GM12878 (cell line): ENCODE measurements around the gene COA1. TPM values are rescaled to one million over a fixed set of nuclear protein-coding genes. Genes with fewer than 3 reads are reported as not detected.

Source experiments
- ATAC-seq: fragments of 200-7000 bp; cut with Tn5 transposase; 3 replicates; pipeline ENCODE4 v1.9.1; 2020; ENCODE audit warnings: mild to moderate bottlenecking, moderate library complexity
- BruUV-seq: library from RNA; stranded (reverse); fragments of 400-500 nt; replicated peaks from 2 replicates; lab custom pipeline; 2021; lab: Mats Ljungman, UMichigan
- CTCF ChIA-PET: fragments of 300-600 bp; sonication (Branson Sonifier 250); formaldehyde crosslinking; extraction: SDS; loops from one replicate; lab custom pipeline; 2021; ENCODE audit warnings: inconsistent platforms; lab: Yijun Ruan, JAX
- POLR2A ChIA-PET: fragments of 350-600 bp; formaldehyde crosslinking; extraction: SDS; loops from one replicate; lab custom pipeline; 2021; ENCODE audit warnings: inconsistent platforms; lab: Charles Lee
- RAD21 ChIA-PET: fragments of 300-600 bp; sonication (Branson Sonifier 250); formaldehyde crosslinking; loops from one replicate; lab custom pipeline; 2023; ENCODE audit warnings: antibody characterized with exemption; ENCODE audit not compliant: unreplicated experiment; lab: Charles Lee
- SMC1A ChIA-PET: fragments of 300-600 bp; sonication (Branson Sonifier 250); formaldehyde crosslinking; loops from one replicate; lab custom pipeline; 2023; ENCODE audit not compliant: unreplicated experiment, uncharacterized antibody; lab: Charles Lee
- DNase-seq: peaks from one replicate; pipeline ENCODE4 v3.0.0-alpha.2; 2011; ENCODE audit warnings: low read depth, low spot score
- FAIRE-seq: peaks from 3 replicates; lab custom pipeline; 2011; peaks lifted over from hg19 to GRCh38; lab: Jason Lieb, UNC
- H2AFZ ChIP-seq: 2 replicates; pipeline ENCODE4 v1.6.0; 2011; ENCODE audit warnings: low read depth, low read length, control low read depth; ENCODE audit not compliant: control insufficient read depth
- H3K27ac ChIP-seq: 2 replicates; pipeline ENCODE4 v1.5.1; 2011; ENCODE audit warnings: control low read depth; ENCODE audit not compliant: control insufficient read depth, insufficient read depth
- H3K27me3 ChIP-seq, 2 experiments: replicated peaks in 1 of 2; 2 replicates each; pipeline versions ENCODE4 v1.6.0 to v1.6.1; 2011; ENCODE audit warnings: low read length in 1 of 2; ENCODE audit not compliant: control insufficient read depth in 2 of 2, insufficient read depth in 2 of 2
- H3K36me3 ChIP-seq, 2 experiments: 2 replicates each; pipeline ENCODE4 v1.5.1; 2011; ENCODE audit warnings: low read length in 1 of 2; ENCODE audit not compliant: control insufficient read depth in 2 of 2, insufficient read depth in 2 of 2
- H3K4me1 ChIP-seq: 2 replicates; pipeline ENCODE4 v1.6.1; 2011; ENCODE audit warnings: mild to moderate bottlenecking, low read length, moderate library complexity, mixed read lengths; ENCODE audit not compliant: control insufficient read depth, insufficient read depth
- H3K4me2 ChIP-seq: 2 replicates; pipeline ENCODE4 v1.6.0; 2011; ENCODE audit warnings: control low read depth; ENCODE audit not compliant: control insufficient read depth, insufficient read depth
- H3K4me3 ChIP-seq: fragments of 200-600 bp; sonication (generic); 2 replicates; pipeline ENCODE4 v1.5.1; 2016
- H3K79me2 ChIP-seq: 2 replicates; pipeline ENCODE4 v1.6.0; 2011; ENCODE audit warnings: low read length; ENCODE audit not compliant: control insufficient read depth, insufficient read depth
- H3K9ac ChIP-seq: 2 replicates; pipeline ENCODE4 v1.8.0; 2011; ENCODE audit warnings: low read length, control low read depth, mixed read lengths; ENCODE audit not compliant: control insufficient read depth, insufficient read depth
- H3K9me3 ChIP-seq: replicated peaks from 3 replicates; pipeline ENCODE4 v1.5.1; 2011; ENCODE audit warnings: mild to moderate bottlenecking, low read length; ENCODE audit not compliant: control insufficient read depth, insufficient read depth
- H4K20me1 ChIP-seq: 2 replicates; pipeline ENCODE4 v1.6.0; 2011; ENCODE audit not compliant: control insufficient read depth, insufficient read depth
- ASH2L ChIP-seq: fragments of 300-600, 200-600 bp; sonication (generic); IDR thresholded peaks from 2 replicates; pipeline ENCODE4 v1.6.1; 2017; ENCODE audit warnings: low read depth, mild to moderate bottlenecking, borderline replicate concordance
- CBX3 ChIP-seq: fragments of 200-600 bp; sonication (generic); IDR thresholded peaks from 2 replicates; pipeline ENCODE4 v1.6.1; 2016; ENCODE audit warnings: low read depth, borderline replicate concordance
- KLF5 ChIP-seq: fragments of 450-650 bp; IDR thresholded peaks from 2 replicates; pipeline ENCODE4 v1.6.1; 2014; ENCODE audit warnings: mild to moderate bottlenecking; ENCODE audit not compliant: partially characterized antibody
- PAX5 ChIP-seq: IDR thresholded peaks from 2 replicates; pipeline ENCODE4 v1.6.1; 2011; ENCODE audit warnings: low read depth, low read length, borderline replicate concordance
- RAD21 ChIP-seq: IDR thresholded peaks from 2 replicates; pipeline ENCODE4 v1.6.1; 2011; ENCODE audit warnings: mild to moderate bottlenecking, low read depth, low read length, moderate library complexity; ENCODE audit not compliant: insufficient read depth
- RB1 ChIP-seq: fragments of 450-650 bp; formaldehyde crosslinking; IDR thresholded peaks from 2 replicates; pipeline ENCODE4 v1.6.1; 2017; ENCODE audit warnings: mild to moderate bottlenecking, borderline replicate concordance
- RELA ChIP-seq: fragments of 450-650 bp; IDR thresholded peaks from 2 replicates; pipeline ENCODE4 v1.8.0; 2014; ENCODE audit warnings: borderline replicate concordance; ENCODE audit not compliant: partially characterized antibody
- SP1 ChIP-seq: IDR thresholded peaks from one replicate; pipeline ENCODE4 v1.6.1; 2011; ENCODE audit warnings: low read depth, low read length
- TCF3 ChIP-seq: IDR thresholded peaks from 2 replicates; pipeline ENCODE4 v1.6.1; 2012; ENCODE audit warnings: low read depth, mild to moderate bottlenecking, low read length, borderline replicate concordance; ENCODE audit not compliant: insufficient read depth
- WRNIP1 ChIP-seq: IDR thresholded peaks from 2 replicates; pipeline ENCODE4 v1.6.1; 2011; ENCODE audit warnings: low read depth, low read length, improper control_type of control experiment, borderline replicate concordance
- ZNF384 ChIP-seq: IDR thresholded peaks from 2 replicates; pipeline ENCODE4 v1.6.1; 2012; ENCODE audit warnings: low read depth, mild to moderate bottlenecking, low read length, improper control_type of control experiment, borderline replicate concordance
- WGBS: methylation state at CpG from one replicate; pipeline ENCODE4 v1.1.6; 2016; ENCODE audit warnings: low lambda C conversion rate; ENCODE audit not compliant: insufficient replicate concordance, insufficient coverage; ENCODE audit errors: missing lambda C conversion rate; 5-methylcytosine and 5-hydroxymethylcytosine counted together
- in situ Hi-C: fragments of 300-500 bp; cut with MboI; formaldehyde crosslinking; loops from 9 replicates; pipeline ENCODE4 v1.14.3; 2018; ENCODE audit warnings: mixed read lengths
- intact Hi-C: fragments of 100-400 bp; cut with micrococcal nuclease; formaldehyde crosslinking; loops from one replicate; pipeline ENCODE4 v1.14.2; 2022; ENCODE audit not compliant: unreplicated experiment
- polyA plus RNA-seq, 11 experiments: library from polyadenylated mRNA; depleted of rRNA in 4 of 11; unstranded in 6 of 11; stranded (reverse) in 5 of 11; fragments of >200 nt; fragmentation: Nextera tagmentation in 4 of 11; fragmentation: Illumina TruSeq in 1 of 11; extraction: Ambion mirVana in 4 of 11; extraction: Trizol in 1 of 11; gene quantifications; 1 replicate in 1 of 11; 2 replicates in 10 of 11; pipeline versions ENCODE4 v1.2.1 to v1.2.3, GENCODE V29; 2011 to 2016; ENCODE audit warnings: inconsistent platforms in 2 of 11, missing spikeins in 2 of 11, low read depth in 1 of 11
- total RNA-seq, 4 experiments: library from RNA; depleted of rRNA in 3 of 4; stranded (reverse); fragments of >200 nt in 3 of 4; fragmentation: Illumina TruSeq in 1 of 4; extraction: Trizol in 1 of 4; gene quantifications; 2 replicates each; pipeline versions ENCODE4 v1.2.1 to v1.2.3, GENCODE V29; 2013 to 2021

Gene COA1
- total and polyA plus RNA-seq, 10 of the 15 experiments (the other 5 are each of a cell fraction or from before 2014, with no cell fraction given) = 83.1 to 258 (median 111) TPM

- POLR2A ChIA-PET = no interaction called here
- 66% methylated on average over 3 of the region's 3 CpGs for WGBS
- CTCF ChIA-PET = no interaction called here
- RAD21 ChIA-PET = no interaction called here
- H3K27ac ChIP-seq = no peak overlapping the region
- intact Hi-C loops = no loop called here
- FAIRE-seq (no peak), ATAC-seq (no peak)
- no peak overlapping the region for H3K4me3 ChIP-seq
- H3K27me3 ChIP-seq = no peaks in the 10 kb centered on the region
- TF ChIP-seq KLF5 = no peak
- no peak for TF ChIP-seq RELA
- TF ChIP-seq, all 136 proteins: peak for 0
- in situ Hi-C loops = no loop called here
- no TSS peak for BruUV-seq
- no peak overlapping the region for H2AFZ ChIP-seq
- H3K9ac ChIP-seq = no peak overlapping the region
- peaks cover 2% of the 10 kb centered on the region; the same call in 1 of the 3 replicates for H3K9me3 ChIP-seq
- no peak overlapping the region for H3K4me2 ChIP-seq
- peaks cover 3 to 10% of the 10 kb centered on the region in 2 experiments; a peak in 3 of 4 replicates for H3K36me3 ChIP-seq
- peaks cover under 1% of the 10 kb centered on the region; the same call in 1 of the 2 replicates for H3K79me2 ChIP-seq
- SMC1A ChIA-PET = interaction anchor here (1.1 kb wide), 1 partner anchor 13 kb away, joined by 4 read pairs; no protein-coding TSS in a partner anchor
- DNase-seq = no peak
- no peaks in the 10 kb centered on the region for H3K4me1 ChIP-seq
- no peaks in the 10 kb centered on the region for H4K20me1 ChIP-seq
These were observed 42.2 kb upstream of the COA1 start for GRCh38 chr7:43771573-43771972.

GRCh38 chr7:43771128-43771527, 41.8 kb upstream of the COA1 start:
- WGBS = 45% methylated on average over 3 of the region's 3 CpGs
- no peak overlapping the region for H3K4me2 ChIP-seq
- H2AFZ ChIP-seq = no peak overlapping the region
- ChIA-PET CTCF (no interaction called here), POLR2A (no interaction called here), SMC1A (interaction anchor here (1.1 kb wide), 1 partner anchor 14 kb away, joined by 4 read pairs; no protein-coding TSS in a partner anchor), RAD21 (no interaction called here)
- in situ Hi-C loops (no loop called here), intact Hi-C loops (no loop called here)
- no peaks in the 10 kb centered on the region for H4K20me1 ChIP-seq
- H3K36me3 ChIP-seq = peaks cover 3 to 10% of the 10 kb centered on the region in 2 experiments; a peak in 3 of 4 replicates
- H3K9ac ChIP-seq = no peak overlapping the region
- FAIRE-seq = no peak
- ATAC-seq = no peak
- H3K4me1 ChIP-seq = no peaks in the 10 kb centered on the region
- no peak overlapping the region for H3K27ac ChIP-seq
- peaks cover 2% of the 10 kb centered on the region; the same call in 1 of the 3 replicates for H3K9me3 ChIP-seq
- DNase-seq = no peak
- H3K27me3 ChIP-seq = no peaks in the 10 kb centered on the region
- H3K4me3 ChIP-seq = no peak overlapping the region
- no TSS peak for BruUV-seq
- H3K79me2 ChIP-seq = peaks cover 3% of the 10 kb centered on the region; the same call in 1 of the 2 replicates
- no peak for TF ChIP-seq ASH2L
- no peak for TF ChIP-seq WRNIP1
- no peak for TF ChIP-seq RAD21
- no peak for TF ChIP-seq PAX5
- no peak for TF ChIP-seq SP1
- no peak for TF ChIP-seq ZNF384
- no peak for TF ChIP-seq CBX3
- no peak for TF ChIP-seq RB1
- TF ChIP-seq TCF3 = no peak
